IMR-90 (cell line): Measurements from ENCODE around the gene SETD9. TPM values are rescaled to one million over a fixed set of nuclear protein-coding genes. Genes with fewer than 3 reads are reported as not detected.

Source experiments
- ATAC-seq: fragments of 200-7000 bp; cut with Tn5 transposase; 2 replicates; pipeline ENCODE4 v1.9.1; 2020; ENCODE audit warnings: low read depth, mild to moderate bottlenecking, moderate library complexity
- BruUV-seq: library from RNA; stranded (reverse); fragments of 400-500 nt; replicated peaks from 2 replicates; lab custom pipeline; 2021; lab: Mats Ljungman, UMichigan
- CTCF ChIA-PET: fragments of 300-600 bp; formaldehyde crosslinking; extraction: SDS; loops from one replicate; lab custom pipeline; 2021; ENCODE audit warnings: antibody characterized with exemption; lab: Yijun Ruan, JAX
- POLR2A ChIA-PET: fragments of 300-600 bp; sonication (Branson Sonifier 250); formaldehyde crosslinking; loops from one replicate; lab custom pipeline; 2022; ENCODE audit warnings: antibody characterized with exemption; ENCODE audit not compliant: unreplicated experiment; lab: Charles Lee
- DNase-seq: peaks from one replicate; pipeline ENCODE4 v3.0.0; 2013
- H2AFZ ChIP-seq: replicated peaks from 2 replicates; pipeline ENCODE3; 2013; ENCODE audit warnings: low read length, mild to moderate bottlenecking; ENCODE audit not compliant: poor library complexity
- H2AK5ac ChIP-seq: 2 replicates; pipeline ENCODE4 v1.6.1; 2013; ENCODE audit warnings: low read depth, low read length, inconsistent platforms
- H2AK9ac ChIP-seq: replicated peaks from 2 replicates; pipeline ENCODE3; 2013; ENCODE audit warnings: mild to moderate bottlenecking, low read depth, low read length, moderate library complexity; ENCODE audit not compliant: poor library complexity
- H2BK120ac ChIP-seq: 2 replicates; pipeline ENCODE4 v1.6.1; 2013; ENCODE audit warnings: low read depth, low read length, inconsistent platforms
- H2BK15ac ChIP-seq: 3 replicates; pipeline ENCODE4 v1.6.1; 2013; ENCODE audit warnings: low read depth, low read length, inconsistent platforms
- H2BK20ac ChIP-seq: 2 replicates; pipeline ENCODE4 v1.6.1; 2013; ENCODE audit warnings: low read depth, mild to moderate bottlenecking, inconsistent platforms, low read length, moderate library complexity
- H2BK5ac ChIP-seq: 2 replicates; pipeline ENCODE4 v1.6.1; 2013; ENCODE audit warnings: mild to moderate bottlenecking, low read depth, low read length, inconsistent platforms; ENCODE audit not compliant: poor library complexity, severe bottlenecking
- H3K14ac ChIP-seq: replicated peaks from 2 replicates; pipeline ENCODE4 v1.6.1; 2013; ENCODE audit warnings: low read depth, low read length, inconsistent platforms
- H3K18ac ChIP-seq: 2 replicates; pipeline ENCODE4 v1.6.1; 2013; ENCODE audit warnings: low read depth, low read length, control low read depth
- H3K23ac ChIP-seq: 2 replicates; pipeline ENCODE4 v1.6.1; 2013; ENCODE audit warnings: low read depth, low read length, inconsistent platforms
- H3K27ac ChIP-seq: 2 replicates; pipeline ENCODE4 v1.5.1; 2013; ENCODE audit warnings: mild to moderate bottlenecking, control low read depth, low read length; ENCODE audit not compliant: insufficient read depth
- H3K27me3 ChIP-seq: 2 replicates; pipeline ENCODE4 v1.6.1; 2013; ENCODE audit warnings: low read length; ENCODE audit not compliant: control insufficient read depth, insufficient read depth
- H3K36me3 ChIP-seq: 2 replicates; pipeline ENCODE4 v1.6.1; 2013; ENCODE audit warnings: low read length, mixed read lengths; ENCODE audit not compliant: control insufficient read depth, insufficient read depth
- H3K4ac ChIP-seq: 2 replicates; pipeline ENCODE4 v1.6.1; 2013; ENCODE audit warnings: low read depth, low read length, inconsistent platforms
- H3K4me1 ChIP-seq: 2 replicates; pipeline ENCODE4 v1.6.1; 2013; ENCODE audit warnings: low read length, mixed read lengths; ENCODE audit not compliant: control insufficient read depth, insufficient read depth
- H3K4me2 ChIP-seq: 2 replicates; pipeline ENCODE4 v1.6.1; 2013; ENCODE audit warnings: low read depth, mild to moderate bottlenecking, control low read depth, low read length, moderate library complexity
- H3K4me3 ChIP-seq: 2 replicates; pipeline ENCODE4 v1.5.1; 2013; ENCODE audit warnings: low read depth, mild to moderate bottlenecking, control low read depth, low read length, moderate library complexity; ENCODE audit not compliant: insufficient read depth
- H3K56ac ChIP-seq: 2 replicates; pipeline ENCODE4 v1.6.1; 2013; ENCODE audit warnings: low read length, inconsistent platforms; ENCODE audit not compliant: insufficient read depth; ENCODE audit errors: extremely low read depth
- H3K79me1 ChIP-seq, 2 experiments: 2 replicates each; pipeline ENCODE4 v1.6.1; 2013; ENCODE audit warnings: low read length in 2 of 2, inconsistent platforms in 1 of 2, low read depth in 1 of 2
- H3K9ac ChIP-seq: 2 replicates; pipeline ENCODE4 v1.6.1; 2013; ENCODE audit warnings: low read depth, low read length, control low read depth
- H3K9me1 ChIP-seq: 2 replicates; pipeline ENCODE4 v1.6.1; 2013; ENCODE audit warnings: low read length, inconsistent platforms; ENCODE audit not compliant: insufficient read depth
- H3K9me3 ChIP-seq: 2 replicates; pipeline ENCODE4 v1.6.1; 2013; ENCODE audit warnings: low read length; ENCODE audit not compliant: control insufficient read depth, insufficient read depth
- H4K20me1 ChIP-seq: 2 replicates; pipeline ENCODE4 v1.6.1; 2013; ENCODE audit warnings: low read length, inconsistent platforms; ENCODE audit not compliant: insufficient read depth
- H4K5ac ChIP-seq: 2 replicates; pipeline ENCODE4 v1.6.1; 2013; ENCODE audit warnings: mild to moderate bottlenecking, low read depth, low read length, control low read depth
- H4K8ac ChIP-seq, 2 experiments: 2 replicates each; pipeline ENCODE4 v1.6.1; 2013; ENCODE audit warnings: low read depth in 2 of 2, low read length in 2 of 2, control low read depth in 1 of 2, inconsistent platforms in 1 of 2
- H4K91ac ChIP-seq: 2 replicates; pipeline ENCODE4 v1.6.1; 2013; ENCODE audit warnings: low read depth, low read length, inconsistent platforms; ENCODE audit not compliant: insufficient read depth
- BHLHE40 ChIP-seq: fragments of 150-350 bp; IDR thresholded peaks from 2 replicates; pipeline ENCODE4 v1.6.1; 2016; ENCODE audit warnings: mild to moderate bottlenecking, low read depth, low read length
- WGBS, 2 experiments: methylation state at CpG; one replicate each; pipeline versions ENCODE4 v1.1.5 to v1.1.7; 2013; ENCODE audit warnings: missing lambda C conversion rate in 2 of 2; ENCODE audit not compliant: insufficient read length in 1 of 2; ENCODE audit errors: extremely low coverage in 2 of 2; 5-methylcytosine and 5-hydroxymethylcytosine counted together
- dilution Hi-C: fragments of 300-500 bp; cut with HindIII; formaldehyde crosslinking; loops from one replicate; pipeline ENCODE4 v1.14.3; 2018; ENCODE audit warnings: low sequenced_read_pairs; ENCODE audit not compliant: unreplicated experiment
- in situ Hi-C: fragments of 300-500 bp; cut with MboI; formaldehyde crosslinking; loops from 3 replicates; pipeline ENCODE4 v1.14.3; 2019; ENCODE audit warnings: low sequenced_read_pairs, inconsistent platforms, mixed read lengths
- intact Hi-C: fragments of 100-400 bp; cut with micrococcal nuclease; formaldehyde crosslinking; loops from 2 replicates; pipeline ENCODE4 v1.10.0; 2022
- polyA plus RNA-seq, 3 experiments: library from polyadenylated mRNA; depleted of rRNA; stranded (reverse); fragments of >200 nt; gene quantifications; 2 replicates each; pipeline ENCODE4 v1.2.3, GENCODE V29; 2012; ENCODE audit warnings: low replicate concordance in 1 of 3
- total RNA-seq: library from RNA; depleted of rRNA; stranded (reverse); fragments of >200 nt; gene quantifications from 2 replicates; pipeline ENCODE4 v1.2.3, GENCODE V29; 2012

SETD9 gene
- total and polyA plus RNA-seq, 2 of the 4 experiments (the other 2 are of a cell fraction), result 3.9 to 8.1 TPM

GRCh38 chr5:56881571-56881970 lies 27.8 kb upstream of the SETD9 start:
- 100% methylated on average over 3 of the region's 5 CpGs; no CpG with 5 or more reads in 1 of the 2 experiments for WGBS, 2 experiments
- no peaks in the 10 kb centered on the region for H3K27me3 ChIP-seq
- no peak overlapping the region for H2AFZ ChIP-seq
- no peaks in the 10 kb centered on the region for H4K20me1 ChIP-seq
- H3K23ac ChIP-seq, result no peak overlapping the region
- in situ Hi-C loops (no loop called here), dilution Hi-C loops (no loop called here), intact Hi-C loops (no loop called here)
- CTCF ChIA-PET, result no interaction called here
- no peak overlapping the region for H4K5ac ChIP-seq
- ATAC-seq, result no peak
- H3K18ac ChIP-seq, result no peak overlapping the region
- no peaks in the 10 kb centered on the region for H3K9me1 ChIP-seq
- H3K9me3 ChIP-seq, result no peaks in the 10 kb centered on the region
- H3K79me1 ChIP-seq, result peaks cover 3 to 19% of the 10 kb centered on the region in 2 experiments; a peak in 3 of 4 replicates
- H4K8ac ChIP-seq, result no peak overlapping the region
- peaks cover 42% of the 10 kb centered on the region for H3K36me3 ChIP-seq
- H3K4me3 ChIP-seq, result no peak overlapping the region
- POLR2A ChIA-PET, result no interaction called here
- no peak overlapping the region for H3K9ac ChIP-seq
- no peak overlapping the region for H3K27ac ChIP-seq
- no peak for DNase-seq
- H2BK20ac ChIP-seq, result no peak overlapping the region
- no peak overlapping the region for H2AK5ac ChIP-seq
- H3K14ac ChIP-seq, result no peak overlapping the region
- no TSS peak for BruUV-seq
- no peak overlapping the region for H3K4me2 ChIP-seq
- H4K91ac ChIP-seq, result no peak overlapping the region
- H2BK120ac ChIP-seq, result no peak overlapping the region
- H2BK5ac ChIP-seq, result no peak overlapping the region
- H2AK9ac ChIP-seq, result no peak overlapping the region
- no peak overlapping the region for H3K56ac ChIP-seq
- no peak overlapping the region for H2BK15ac ChIP-seq
- TF ChIP-seq BHLHE40, result no peak
- H3K4me1 ChIP-seq, result no peaks in the 10 kb centered on the region
- H3K4ac ChIP-seq, result no peak overlapping the region
